SK-N-SH treated with all-trans-retinoic acid at 6 μM for 48 hours (cell line): ENCODE data around the gene TNFRSF11A.

Source experiments
- ARNTL ChIP-seq: fragments of 450-650 bp; formaldehyde crosslinking; IDR thresholded peaks from 2 replicates; pipeline ENCODE4 v1.5.0; 2020; ENCODE audit warnings: low read depth, mild to moderate bottlenecking, moderate library complexity, borderline replicate concordance
- RARB ChIP-seq: fragments of 250-450 bp; sonication (Bioruptor Pico); IDR thresholded peaks from 2 replicates; pipeline ENCODE4 v1.8.0; 2021; ENCODE audit warnings: mild to moderate bottlenecking, moderate library complexity
- SNAI2 ChIP-seq: fragments of 250-450 bp; sonication (Bioruptor Pico); IDR thresholded peaks from 2 replicates; pipeline ENCODE4 v1.5.0; 2020; ENCODE audit warnings: mild to moderate bottlenecking, moderate library complexity
- ZFP3 ChIP-seq: fragments of 250-450 bp; sonication (Bioruptor Pico); IDR thresholded peaks from 2 replicates; pipeline ENCODE4 v1.5.0; 2020; ENCODE audit warnings: mild to moderate bottlenecking, moderate library complexity
- ZNF565 ChIP-seq: fragments of 450-650 bp; formaldehyde crosslinking; conservative IDR thresholded peaks from 2 replicates; pipeline ENCODE4 v1.5.0; 2020; ENCODE audit warnings: low read depth, mild to moderate bottlenecking, moderate library complexity
- TF ChIP-seq, protein P1 (sequence below): fragments of 250-450 bp; sonication (Bioruptor Pico); IDR thresholded peaks from 2 replicates; pipeline ENCODE4 v1.5.1; 2020; ENCODE audit warnings: low read depth, mild to moderate bottlenecking, moderate library complexity
- TF ChIP-seq, protein P2 (sequence below): fragments of 250-450 bp; sonication (Bioruptor Pico); IDR thresholded peaks from 2 replicates; pipeline ENCODE4 v1.5.0; 2020; ENCODE audit warnings: mild to moderate bottlenecking, moderate library complexity
- TF ChIP-seq, protein P3 (sequence below): fragments of 250-450 bp; sonication (Bioruptor Pico); IDR thresholded peaks from 2 replicates; pipeline ENCODE4 v1.5.1; 2021; ENCODE audit warnings: mild to moderate bottlenecking, moderate library complexity

DNA sequence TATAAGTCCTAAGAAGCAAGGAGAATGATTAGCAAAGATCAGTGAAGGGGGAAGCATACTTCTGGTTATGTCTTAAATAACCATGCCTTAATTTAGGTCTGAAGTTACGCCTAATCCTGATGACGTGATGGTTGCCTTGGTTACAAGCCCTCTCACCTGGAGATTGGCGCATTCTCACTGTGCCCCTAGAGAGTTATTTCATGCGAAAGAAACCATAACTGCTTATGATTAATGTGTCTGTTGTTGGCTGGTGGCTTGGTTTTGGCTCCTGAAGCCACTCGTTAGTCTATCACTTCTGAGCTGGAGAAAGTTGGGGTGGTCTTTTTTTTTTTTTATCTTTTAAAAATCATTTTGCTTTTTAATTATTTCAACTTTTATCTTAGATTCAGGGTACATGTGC is 47.0 kb downstream of the TNFRSF11A start:
- TF ChIP-seq RARB (CRISPR knock-in tag) (no peak), ZNF565 (CRISPR knock-in tag) (no peak), SNAI2 (no peak), ZFP3 (no peak), ARNTL (CRISPR knock-in tag) (no peak)
- TF ChIP-seq, protein P1, sequence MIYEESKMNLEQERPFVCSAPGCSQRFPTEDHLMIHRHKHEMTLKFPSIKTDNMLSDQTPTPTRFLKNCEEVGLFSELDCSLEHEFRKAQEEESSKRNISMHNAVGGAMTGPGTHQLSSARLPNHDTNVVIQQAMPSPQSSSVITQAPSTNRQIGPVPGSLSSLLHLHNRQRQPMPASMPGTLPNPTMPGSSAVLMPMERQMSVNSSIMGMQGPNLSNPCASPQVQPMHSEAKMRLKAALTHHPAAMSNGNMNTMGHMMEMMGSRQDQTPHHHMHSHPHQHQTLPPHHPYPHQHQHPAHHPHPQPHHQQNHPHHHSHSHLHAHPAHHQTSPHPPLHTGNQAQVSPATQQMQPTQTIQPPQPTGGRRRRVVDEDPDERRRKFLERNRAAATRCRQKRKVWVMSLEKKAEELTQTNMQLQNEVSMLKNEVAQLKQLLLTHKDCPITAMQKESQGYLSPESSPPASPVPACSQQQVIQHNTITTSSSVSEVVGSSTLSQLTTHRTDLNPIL (CRISPR knock-in tag): no peak
- TF ChIP-seq, protein P2, sequence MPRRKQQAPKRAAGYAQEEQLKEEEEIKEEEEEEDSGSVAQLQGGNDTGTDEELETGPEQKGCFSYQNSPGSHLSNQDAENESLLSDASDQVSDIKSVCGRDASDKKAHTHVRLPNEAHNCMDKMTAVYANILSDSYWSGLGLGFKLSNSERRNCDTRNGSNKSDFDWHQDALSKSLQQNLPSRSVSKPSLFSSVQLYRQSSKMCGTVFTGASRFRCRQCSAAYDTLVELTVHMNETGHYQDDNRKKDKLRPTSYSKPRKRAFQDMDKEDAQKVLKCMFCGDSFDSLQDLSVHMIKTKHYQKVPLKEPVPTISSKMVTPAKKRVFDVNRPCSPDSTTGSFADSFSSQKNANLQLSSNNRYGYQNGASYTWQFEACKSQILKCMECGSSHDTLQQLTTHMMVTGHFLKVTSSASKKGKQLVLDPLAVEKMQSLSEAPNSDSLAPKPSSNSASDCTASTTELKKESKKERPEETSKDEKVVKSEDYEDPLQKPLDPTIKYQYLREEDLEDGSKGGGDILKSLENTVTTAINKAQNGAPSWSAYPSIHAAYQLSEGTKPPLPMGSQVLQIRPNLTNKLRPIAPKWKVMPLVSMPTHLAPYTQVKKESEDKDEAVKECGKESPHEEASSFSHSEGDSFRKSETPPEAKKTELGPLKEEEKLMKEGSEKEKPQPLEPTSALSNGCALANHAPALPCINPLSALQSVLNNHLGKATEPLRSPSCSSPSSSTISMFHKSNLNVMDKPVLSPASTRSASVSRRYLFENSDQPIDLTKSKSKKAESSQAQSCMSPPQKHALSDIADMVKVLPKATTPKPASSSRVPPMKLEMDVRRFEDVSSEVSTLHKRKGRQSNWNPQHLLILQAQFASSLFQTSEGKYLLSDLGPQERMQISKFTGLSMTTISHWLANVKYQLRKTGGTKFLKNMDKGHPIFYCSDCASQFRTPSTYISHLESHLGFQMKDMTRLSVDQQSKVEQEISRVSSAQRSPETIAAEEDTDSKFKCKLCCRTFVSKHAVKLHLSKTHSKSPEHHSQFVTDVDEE (CRISPR knock-in tag): no peak
- TF ChIP-seq, protein P3, sequence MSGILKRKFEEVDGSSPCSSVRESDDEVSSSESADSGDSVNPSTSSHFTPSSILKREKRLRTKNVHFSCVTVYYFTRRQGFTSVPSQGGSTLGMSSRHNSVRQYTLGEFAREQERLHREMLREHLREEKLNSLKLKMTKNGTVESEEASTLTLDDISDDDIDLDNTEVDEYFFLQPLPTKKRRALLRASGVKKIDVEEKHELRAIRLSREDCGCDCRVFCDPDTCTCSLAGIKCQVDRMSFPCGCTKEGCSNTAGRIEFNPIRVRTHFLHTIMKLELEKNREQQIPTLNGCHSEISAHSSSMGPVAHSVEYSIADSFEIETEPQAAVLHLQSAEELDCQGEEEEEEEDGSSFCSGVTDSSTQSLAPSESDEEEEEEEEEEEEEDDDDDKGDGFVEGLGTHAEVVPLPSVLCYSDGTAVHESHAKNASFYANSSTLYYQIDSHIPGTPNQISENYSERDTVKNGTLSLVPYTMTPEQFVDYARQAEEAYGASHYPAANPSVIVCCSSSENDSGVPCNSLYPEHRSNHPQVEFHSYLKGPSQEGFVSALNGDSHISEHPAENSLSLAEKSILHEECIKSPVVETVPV (CRISPR knock-in tag): no peak
